Right lobe of liver (tissue), 6 donors: ENCODE measurements around the gene TBC1D20. TPM values are rescaled to one million over a fixed set of nuclear protein-coding genes. Genes with fewer than 3 reads are reported as not detected.

Experiments
- ATAC-seq, 4 donors: fragments of 200-7000 bp; cut with Tn5 transposase; one replicate each; pipeline ENCODE4 v1.9.1; 2020; ENCODE audit warnings: mild to moderate bottlenecking in 4 of 4, moderate library complexity in 4 of 4
- DNase-seq, 3 donors: peaks; one replicate each; pipeline ENCODE4 v3.0.0-alpha.2; 2020
- H3K27ac ChIP-seq, 3 donors: fragments of 200-600 bp; one replicate each; pipeline ENCODE4 v1.8.0; 2022
- H3K27me3 ChIP-seq, 2 donors: fragments of 200-600 bp; one replicate each; pipeline ENCODE4 v1.8.0; 2022
- H3K36me3 ChIP-seq, 4 donors: fragments of 200-600 bp; sonication (generic) in 1 of 4; one replicate each; pipeline versions ENCODE4 v1.5.1 to v1.8.0; 2017 to 2022; ENCODE audit warnings: control low read depth in 1 of 4
- H3K4me1 ChIP-seq, 4 donors: fragments of 200-600 bp; sonication (generic) in 1 of 4; one replicate each; pipeline versions ENCODE4 v1.5.1 to v1.8.0; 2017 to 2022; ENCODE audit warnings: control low read depth in 1 of 4
- H3K4me3 ChIP-seq, 3 donors: fragments of 200-600 bp; one replicate each; pipeline ENCODE4 v1.8.0; 2022
- H3K9me3 ChIP-seq, 4 donors: fragments of 200-600 bp; sonication (generic) in 1 of 4; one replicate each; pipeline versions ENCODE4 v1.5.1 to v1.8.0; 2017 to 2022; ENCODE audit warnings: control low read depth in 1 of 4
- CTCF ChIP-seq, 4 donors: fragments of 200-600 bp in 3 of 4; fragments of 450-650 bp in 1 of 4; IDR thresholded peaks; one replicate each; pipeline versions ENCODE4 v1.5.1 to v1.8.0; 2016 to 2022; ENCODE audit warnings: antibody characterized with exemption in 4 of 4, mild to moderate bottlenecking in 2 of 4
- POLR2A ChIP-seq: fragments of 450-650 bp; IDR thresholded peaks from one replicate; pipeline ENCODE4 v1.6.1; 2017; ENCODE audit warnings: antibody characterized with exemption, mild to moderate bottlenecking
- WGBS: methylation state at CpG from one replicate; pipeline ENCODE4 v1.1.6; 2018; ENCODE audit warnings: low coverage, low lambda C conversion rate; ENCODE audit not compliant: insufficient coverage; ENCODE audit errors: missing lambda C conversion rate; 5-methylcytosine and 5-hydroxymethylcytosine counted together
- intact Hi-C, 2 donors: fragments of 100-400 bp; cut with DNase I; formaldehyde crosslinking; loops; one replicate each; pipeline versions ENCODE4 v1.11.2 to v1.14.1; 2022
- total RNA-seq, 6 experiments: library from RNA; depleted of rRNA in 2 of 6; stranded (reverse); fragments of >200 nt in 2 of 6; fragmentation: NEBNext Ultra II Directional in 3 of 6; extraction: Animal tissue kit (Norgen Biotek cat#: 25700) in 3 of 6; gene quantifications; one replicate each; pipeline versions ENCODE4 v1.1.0 to v1.2.4, GENCODE V29; 2016 to 2023
- donor health status: DM: no; HTN: yes; CAD: no.
- donor health status: DM: no; HTN: no; CAD: no.
- donor health status: DM: no; HTN: no; CAD: no.
- donor health status: DM: no; HTN: yes; CAD: no.
- donor health status: DM: no; HTN: yes; CAD: no.

The TBC1D20 gene
- total RNA-seq, 6 experiments from 2014 or later: 10.8 to 21.4 (median 13.9) TPM

- Histone ChIP-seq H3K9me3 (no peaks in the 10 kb centered on the region), H3K4me1 (peaks cover 0 to 24% (median 9%) of the 10 kb centered on the region in 4 donors), H3K27ac (peak overlapping the region; percentile 90 to 96 (median 94)), H3K36me3 (no peaks in the 10 kb centered on the region), H3K4me3 (peak overlapping the region; percentile 70 to 88 (median 81)), H3K27me3 (no peaks in the 10 kb centered on the region)
- intact Hi-C loops: no loop called here
- WGBS: 8% methylated on average over 25 of the region's 60 CpGs
- ATAC-seq (peak; percentile 54 to 67 (median 63)), DNase-seq (peak in 2 of 3 donors; percentile 67 to 70)
- TF ChIP-seq POLR2A: no peak
- no peak for TF ChIP-seq CTCF (IDR thresholded peaks at IDR 0.05)
Measured at GRCh38 chr20:461254-462198, 807 bp downstream of the TBC1D20 start.

GRCh38 chr20:460707-461106, 1.6 kb downstream of the TBC1D20 start:
- Histone ChIP-seq H3K9me3 (no peaks in the 10 kb centered on the region), H3K27me3 (no peaks in the 10 kb centered on the region), H3K27ac (peak overlapping the region in 2 of 3 donors; percentile 90 to 96), H3K36me3 (no peaks in the 10 kb centered on the region), H3K4me1 (peaks cover 0 to 24% (median 9%) of the 10 kb centered on the region in 4 donors), H3K4me3 (peak overlapping the region in 2 of 3 donors; percentile 70 to 88)
- TF ChIP-seq POLR2A (no peak), CTCF (IDR thresholded peaks at IDR 0.05) (no peak)
- DNase-seq (peak; percentile 55 to 69 (median 68)), ATAC-seq (peak; percentile 47 to 67 (median 62))
- intact Hi-C loops: no loop called here
- 6% methylated on average over 2 of the region's 2 CpGs for WGBS

GRCh38 chr20:460180-460579, 2.2 kb downstream of the TBC1D20 start:
- no peak for DNase-seq
- WGBS: 15% methylated on average over 3 of the region's 3 CpGs
- ATAC-seq: no peak
- peaks cover 0 to 24% (median 9%) of the 10 kb centered on the region in 4 donors for H3K4me1 ChIP-seq
- no peaks in the 10 kb centered on the region for H3K36me3 ChIP-seq
- H3K4me3 ChIP-seq: no peak overlapping the region
- TF ChIP-seq CTCF (IDR thresholded peaks at IDR 0.05) (no peak), POLR2A (no peak)
- no peak overlapping the region for H3K27ac ChIP-seq
- no peaks in the 10 kb centered on the region for H3K9me3 ChIP-seq
- no peaks in the 10 kb centered on the region for H3K27me3 ChIP-seq
- intact Hi-C loops: no loop called here

GRCh38 chr20:458776-459175, 3.6 kb downstream of the TBC1D20 start:
- DNase-seq: no peak
- H3K4me1 ChIP-seq: peaks cover 0 to 24% (median 9%) of the 10 kb centered on the region in 4 donors
- H3K9me3 ChIP-seq: no peaks in the 10 kb centered on the region
- H3K36me3 ChIP-seq: no peaks in the 10 kb centered on the region
- TF ChIP-seq CTCF (IDR thresholded peaks at IDR 0.05) (no peak), POLR2A (no peak)
- WGBS: 59% methylated on average over 6 of the region's 6 CpGs
- no peak overlapping the region for H3K4me3 ChIP-seq
- no peak overlapping the region for H3K27ac ChIP-seq
- ATAC-seq: no peak
- intact Hi-C loops: no loop called here
- H3K27me3 ChIP-seq: no peaks in the 10 kb centered on the region
